ENCODE data around the gene BCO2. TPM values are rescaled to one million over a fixed set of nuclear protein-coding genes. Genes with fewer than 3 reads are reported as not detected.

The BCO2 gene
- total RNA-seq = 1.2 to 1.9 TPM (median 1.7 TPM) in 3 replicates
- long read RNA-seq = 0 reads

- Mint-ChIP-seq H3K27ac (ENCODE audit: unreplicated experiment) (peak within 1 kb of the TSS; percentile 84), H3K27me3 (ENCODE audit: low read depth) (peaks cover 14% of the 10 kb centered on the region), H3K4me1 (ENCODE audit: low read depth) (peaks cover 15% of the 10 kb centered on the region), H3K4me3 (ENCODE audit: unreplicated experiment) (peak within 1 kb of the TSS; percentile 72), H3K9me3 (ENCODE audit: low read depth) (no peaks in the 10 kb centered on the region), H3K36me3 (ENCODE audit: low read depth) (peaks cover 4% of the 10 kb centered on the region)
- DNase-seq (ENCODE audit: low spot score) = no peak
- peak; percentile 100 for TF ChIP-seq CTCF (IDR thresholded peaks at IDR 0.05)
Observed at GRCh38 chr11:112174789-112175598, at the start of gene BCO2. Gene BCO2 (plus strand): TSS chr11:112175512. CDS start chr11:112175602, 90 bp downstream.

- Mint-ChIP-seq H3K27ac (ENCODE audit: unreplicated experiment) (no peak overlapping the region), H3K9me3 (ENCODE audit: low read depth) (no peaks in the 10 kb centered on the region), H3K4me1 (ENCODE audit: low read depth) (peaks cover 15% of the 10 kb centered on the region), H3K27me3 (ENCODE audit: low read depth) (no peaks in the 10 kb centered on the region), H3K36me3 (ENCODE audit: low read depth) (no peaks in the 10 kb centered on the region), H3K4me3 (ENCODE audit: unreplicated experiment) (no peak overlapping the region)
- DNase-seq (ENCODE audit: low spot score) = no peak
- no peak for TF ChIP-seq CTCF (IDR thresholded peaks at IDR 0.05)
Observed at GRCh38 chr11:112127056-112127455, 48.3 kb upstream of the BCO2 start.

- no peak for DNase-seq (ENCODE audit: low spot score)
- Mint-ChIP-seq H3K27me3 (ENCODE audit: low read depth) (no peaks in the 10 kb centered on the region), H3K36me3 (ENCODE audit: low read depth) (no peaks in the 10 kb centered on the region), H3K4me3 (ENCODE audit: unreplicated experiment) (no peak overlapping the region), H3K9me3 (ENCODE audit: low read depth) (no peaks in the 10 kb centered on the region), H3K27ac (ENCODE audit: unreplicated experiment) (peak overlapping the region; percentile 53), H3K4me1 (ENCODE audit: low read depth) (peaks cover 15% of the 10 kb centered on the region)
- TF ChIP-seq CTCF (IDR thresholded peaks at IDR 0.05) = no peak
Observed at GRCh38 chr11:112128483-112129121, 46.7 kb upstream of the BCO2 start.

GRCh38 chr11:112129656-112130055 is 45.7 kb upstream of the BCO2 start:
- TF ChIP-seq CTCF (IDR thresholded peaks at IDR 0.05) = no peak
- Mint-ChIP-seq H3K9me3 (ENCODE audit: low read depth) (no peaks in the 10 kb centered on the region), H3K36me3 (ENCODE audit: low read depth) (no peaks in the 10 kb centered on the region), H3K4me1 (ENCODE audit: low read depth) (peaks cover 15% of the 10 kb centered on the region), H3K4me3 (ENCODE audit: unreplicated experiment) (no peak overlapping the region), H3K27ac (ENCODE audit: unreplicated experiment) (no peak overlapping the region), H3K27me3 (ENCODE audit: low read depth) (no peaks in the 10 kb centered on the region)
- DNase-seq (ENCODE audit: low spot score) = no peak

GRCh38 chr11:112132737-112133136 is 42.6 kb upstream of the BCO2 start:
- no peak overlapping the region for H3K27ac Mint-ChIP-seq (ENCODE audit: unreplicated experiment)
- no peaks in the 10 kb centered on the region for H3K36me3 Mint-ChIP-seq (ENCODE audit: low read depth)
- H3K4me1 Mint-ChIP-seq (ENCODE audit: low read depth) = peaks cover 15% of the 10 kb centered on the region
- H3K27me3 Mint-ChIP-seq (ENCODE audit: low read depth) = no peaks in the 10 kb centered on the region
- TF ChIP-seq CTCF (IDR thresholded peaks at IDR 0.05) = no peak
- H3K4me3 Mint-ChIP-seq (ENCODE audit: unreplicated experiment) = no peak overlapping the region
- no peak for DNase-seq (ENCODE audit: low spot score)
- H3K9me3 Mint-ChIP-seq (ENCODE audit: low read depth) = no peaks in the 10 kb centered on the region
